GM20431 (cell line): ENCODE measurements around the gene MEF2D.

Experiments
- in situ Hi-C: fragments of 300-500 bp; cut with MseI, MboI; formaldehyde crosslinking; loops from one replicate; pipeline ENCODE4 v1.15.0; 2020; ENCODE audit warnings: low sequenced_read_pairs; ENCODE audit not compliant: unreplicated experiment

MEF2D gene

GRCh38 chr1:156490401-156491032, 10.1 kb downstream of the MEF2D start:
- in situ Hi-C loops = no loop called here

DNA sequence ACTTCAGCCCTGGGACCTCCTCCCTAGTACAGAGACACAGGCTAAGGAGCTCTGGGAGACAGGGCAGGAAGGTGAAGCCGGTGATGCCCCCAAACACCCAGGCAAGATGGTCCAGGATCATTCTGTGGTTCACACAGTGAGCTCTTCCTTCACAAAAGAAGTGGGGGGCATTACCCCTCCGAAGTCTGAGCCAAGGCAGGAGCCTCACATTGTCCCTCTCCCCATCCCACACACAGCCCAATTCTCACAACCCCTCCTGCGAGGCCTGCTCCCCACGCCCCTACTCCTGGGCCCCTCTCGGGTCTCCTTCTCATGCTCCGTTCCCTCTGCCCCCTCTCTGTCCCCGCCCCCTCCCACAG, 10.7 kb downstream of the MEF2D start:
- in situ Hi-C loops = no loop called here

DNA sequence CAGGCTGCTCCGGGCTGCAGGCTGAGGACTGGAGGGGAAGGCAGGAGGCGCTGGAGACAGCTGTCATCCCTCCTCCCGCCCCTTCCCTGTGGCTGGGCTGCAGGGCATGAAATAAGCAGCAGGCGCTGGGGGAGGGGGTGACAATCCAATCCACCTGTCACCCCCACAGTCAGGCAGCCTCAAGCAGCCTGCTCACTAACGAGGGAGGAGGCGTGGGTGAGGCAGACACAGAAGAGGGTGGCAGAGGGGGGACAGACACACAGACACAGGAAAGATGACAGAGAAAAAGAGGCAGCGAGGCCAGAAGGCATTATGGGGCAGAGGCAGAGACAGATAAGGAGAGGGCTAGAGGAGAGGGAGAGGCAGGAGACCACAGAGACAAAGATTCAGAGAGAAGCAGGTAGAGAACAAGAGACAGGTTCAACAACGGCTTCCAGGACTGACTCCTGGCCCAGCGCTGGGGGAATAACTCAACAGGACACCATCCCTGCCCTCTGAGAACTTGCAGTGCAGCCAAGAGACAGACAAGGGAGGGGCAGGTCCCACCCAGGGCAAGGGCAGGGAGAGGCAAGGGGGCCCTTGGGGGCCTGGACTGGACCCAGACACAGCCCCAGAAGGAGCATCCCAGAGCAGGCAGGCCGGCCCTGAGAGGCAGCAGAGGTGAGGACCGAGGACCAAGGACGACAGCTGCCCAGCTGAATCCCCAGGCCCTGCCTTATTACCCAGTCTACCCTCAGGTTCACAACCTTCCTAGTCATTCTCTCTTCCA, 11.2 kb downstream of the MEF2D start:
- in situ Hi-C loops = no loop called here

GRCh38 chr1:156488566-156489165, 11.9 kb downstream of the MEF2D start:
- in situ Hi-C loops = no loop called here

- in situ Hi-C loops = no loop called here
Measured at GRCh38 chr1:156487862-156488261, 12.7 kb downstream of the MEF2D start.

DNA sequence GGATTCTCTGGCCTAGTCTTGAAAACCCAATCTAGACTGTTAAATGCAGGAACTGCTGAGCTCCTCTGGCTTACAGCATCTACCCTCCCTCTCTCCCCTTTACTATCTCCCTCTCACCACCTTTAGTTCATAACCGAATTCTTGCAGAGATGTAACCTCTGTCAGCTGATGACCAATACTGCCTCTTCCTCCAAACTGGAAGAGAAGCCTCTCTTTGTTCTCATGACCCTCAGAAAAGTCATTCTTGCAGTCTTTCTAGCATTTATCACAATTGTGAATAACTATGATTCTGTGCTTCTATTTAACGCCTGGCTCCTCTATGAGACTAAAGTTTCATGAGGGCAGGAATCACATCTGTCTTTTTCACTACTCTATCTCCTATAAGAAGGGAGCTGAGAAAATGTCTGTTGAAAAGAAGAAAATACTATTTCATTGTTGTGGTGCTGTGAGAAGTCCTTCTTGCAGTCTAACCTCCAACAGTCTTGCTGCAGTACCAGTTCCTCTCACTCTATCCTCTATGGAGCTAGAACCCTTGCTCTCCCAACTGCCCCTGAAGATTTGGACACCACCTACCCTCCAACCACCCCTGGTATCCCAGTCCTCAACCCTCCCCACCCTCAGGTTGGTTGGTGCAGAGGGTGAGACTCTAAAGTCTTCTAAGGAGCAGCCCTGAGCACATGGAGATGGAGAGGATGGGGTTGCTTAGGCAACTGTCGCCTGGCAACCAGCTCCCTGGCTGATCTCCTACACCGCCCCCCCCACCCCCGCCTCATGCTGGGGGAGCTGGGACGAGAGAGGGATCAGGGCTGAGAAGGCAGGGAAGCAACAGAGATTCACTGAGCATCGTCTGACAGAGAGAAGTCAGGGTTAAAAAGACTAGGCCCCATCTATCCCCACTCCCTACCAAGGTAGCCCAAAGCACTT, 13.9 kb downstream of the MEF2D start:
- in situ Hi-C loops = no loop called here

GRCh38 chr1:156485984-156486383, 14.6 kb downstream of the MEF2D start:
- in situ Hi-C loops = no loop called here

DNA sequence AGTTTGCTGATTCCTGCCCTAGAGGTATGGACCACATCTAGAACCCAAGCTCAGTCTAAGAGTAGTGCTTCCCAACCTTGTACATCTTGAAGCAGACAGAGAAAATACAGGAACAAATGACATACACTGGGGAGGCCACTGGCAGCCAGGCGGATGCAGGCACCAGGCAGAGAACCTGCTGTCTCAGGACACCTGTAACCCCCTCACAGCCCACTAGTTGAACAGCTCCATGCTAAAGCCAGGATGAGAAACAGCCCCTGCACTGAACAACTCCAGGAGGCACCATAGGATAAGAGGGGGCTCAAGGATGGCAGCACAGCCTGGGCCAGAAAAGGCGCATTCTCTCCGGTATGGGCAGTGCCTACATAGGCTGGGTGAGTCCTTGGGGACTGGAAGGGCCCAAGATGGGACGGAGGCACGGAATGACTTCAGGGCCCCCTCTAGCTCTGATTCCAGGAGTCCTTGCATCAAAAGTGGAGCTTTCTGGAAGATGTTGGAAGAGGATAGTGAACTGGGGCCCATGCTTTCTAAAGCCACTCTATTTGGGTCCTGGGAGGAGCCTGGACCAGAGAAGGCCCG, 16.0 kb downstream of the MEF2D start:
- in situ Hi-C loops = no loop called here

- in situ Hi-C loops = no loop called here
Measured at GRCh38 chr1:156483397-156483796, 17.2 kb downstream of the MEF2D start.

- in situ Hi-C loops = no loop called here
Measured at GRCh38 chr1:156482276-156482675, 18.3 kb downstream of the MEF2D start.

DNA sequence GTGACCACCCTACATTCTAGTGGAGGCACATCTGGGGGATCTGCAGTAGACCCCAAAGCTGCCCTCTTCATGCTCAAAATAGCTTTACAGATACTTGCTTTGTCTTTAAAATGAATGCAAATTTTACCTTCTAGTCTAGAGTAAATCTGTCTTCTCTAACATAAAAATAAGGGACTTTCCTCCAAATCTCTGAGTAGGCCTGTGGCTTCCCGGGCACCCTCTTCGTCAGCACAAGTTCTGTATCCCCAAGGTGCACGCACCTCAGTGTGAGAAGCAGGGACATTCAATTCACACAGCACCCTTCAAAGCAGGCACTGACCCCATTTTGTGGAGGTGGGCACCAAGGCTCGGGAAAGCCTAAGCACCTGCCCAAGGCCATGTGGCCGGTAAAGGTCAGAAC, 19.0 kb downstream of the MEF2D start:
- in situ Hi-C loops = no loop called here

DNA sequence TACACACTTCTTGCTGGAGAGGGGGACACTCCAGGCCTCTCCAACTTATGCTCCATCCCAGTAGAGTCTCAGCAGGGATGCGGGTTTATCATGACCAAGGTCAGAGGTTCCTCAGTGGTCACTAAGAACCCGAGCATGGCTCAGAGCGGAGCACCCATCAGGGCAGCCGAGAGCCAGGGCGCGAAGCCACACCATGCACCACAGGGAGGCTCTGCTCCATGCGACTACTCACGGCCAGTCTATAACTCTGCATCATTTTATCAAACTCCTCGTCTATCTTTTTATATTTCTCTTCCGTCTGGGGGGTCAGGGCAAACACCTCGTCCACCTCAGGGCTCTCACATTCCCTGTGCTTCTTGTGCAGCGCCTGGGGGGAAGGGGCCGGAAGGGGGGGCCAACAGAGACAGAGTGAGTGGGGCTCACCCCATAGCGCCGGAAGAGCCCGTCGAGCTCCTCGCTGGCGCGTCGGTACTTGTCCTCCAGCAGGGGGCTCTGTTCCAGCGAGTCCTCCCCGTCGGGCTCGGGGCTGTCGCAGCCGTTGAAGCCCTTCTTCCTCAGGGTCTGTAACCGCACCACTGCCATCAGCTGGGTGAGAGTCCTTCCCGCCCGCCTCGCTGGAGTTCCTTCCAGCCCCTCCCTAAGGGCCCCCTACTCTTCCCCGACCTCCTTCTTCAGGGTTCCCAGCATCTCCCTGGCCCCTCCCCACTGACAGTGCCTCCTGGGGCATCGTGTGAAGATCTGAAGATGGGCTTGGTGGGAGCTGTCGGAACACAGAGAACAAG, 20.0 kb downstream of the MEF2D start:
- in situ Hi-C loops = no loop called here

DNA sequence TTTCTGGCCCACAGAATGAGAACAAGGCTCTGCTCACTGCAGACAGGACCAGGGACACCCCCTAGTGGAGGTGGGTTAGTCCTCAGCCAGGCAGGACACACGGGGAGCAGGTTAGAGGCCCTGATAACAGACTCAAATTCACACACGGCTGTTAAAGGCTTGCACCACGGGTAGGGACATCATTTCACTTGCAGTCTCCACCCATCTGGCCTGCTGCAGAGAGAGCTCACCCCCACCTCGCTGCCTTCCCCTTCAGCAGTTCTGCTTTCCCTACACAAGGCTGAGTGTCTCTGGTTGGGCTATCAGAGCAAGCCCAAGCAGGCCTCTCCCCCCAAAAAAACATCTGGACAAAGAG, 20.6 kb downstream of the MEF2D start:
- in situ Hi-C loops = no loop called here

- in situ Hi-C loops = no loop called here
Measured at GRCh38 chr1:156479093-156480015, 21.2 kb downstream of the MEF2D start.

GRCh38 chr1:156478250-156478627, 22.3 kb downstream of the MEF2D start:
- in situ Hi-C loops = no loop called here

- in situ Hi-C loops = no loop called here
Measured at GRCh38 chr1:156477526-156478249, 22.9 kb downstream of the MEF2D start.

DNA sequence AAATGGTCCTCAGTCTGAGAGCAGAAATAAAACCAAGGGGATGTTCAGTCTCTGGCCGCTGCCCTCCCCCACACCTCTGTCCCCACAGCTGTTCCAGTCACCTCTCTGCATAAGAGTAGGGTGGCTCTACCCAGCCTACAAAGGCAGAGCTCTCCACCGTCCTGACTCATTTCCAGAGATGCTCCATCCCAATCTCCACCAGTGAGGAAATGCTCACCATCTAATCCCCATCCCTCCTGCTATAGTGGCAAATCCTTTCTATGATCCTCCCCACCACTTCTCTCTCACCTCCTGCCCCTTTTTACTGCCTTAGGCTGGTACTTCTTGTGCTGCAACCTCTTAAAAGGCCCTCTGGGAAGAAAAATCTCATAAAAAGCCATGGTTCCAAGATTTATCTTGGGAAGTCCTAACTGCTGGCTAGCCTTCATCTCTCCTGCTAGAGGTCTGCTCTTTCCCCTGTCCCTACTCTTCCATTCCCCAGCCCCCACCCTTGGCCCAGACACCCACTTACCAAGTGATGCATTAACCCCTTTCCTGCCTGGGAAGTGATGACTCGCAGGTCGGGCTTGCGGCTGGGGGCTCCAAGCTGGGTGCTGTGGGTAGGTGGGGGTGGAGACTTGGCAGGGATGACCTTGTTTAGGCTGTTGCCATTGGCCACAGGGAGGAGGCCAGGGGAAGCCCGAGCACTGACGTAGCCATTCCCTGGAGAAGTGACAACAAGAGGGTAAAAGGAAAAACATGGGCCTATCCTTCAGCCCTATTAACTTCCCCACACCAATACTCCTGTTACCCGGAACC, 23.9 kb downstream of the MEF2D start:
- in situ Hi-C loops = no loop called here
